Neural progenitor cell (in vitro differentiated cells): ENCODE data around the gene PKNOX1. TPM values are rescaled to one million over a fixed set of nuclear protein-coding genes. Genes with fewer than 3 reads are reported as not detected.
"Not testable (repeated sequence)": the region's sequence is repeated elsewhere in the genome, so short reads cannot be mapped to it uniquely, and the experiment has no call there.

ENCODE experiments used
- DNase-seq: peaks from one replicate; pipeline ENCODE4 v3.0.0-alpha.2; 2016; ENCODE audit warnings: low spot score
- H2AFZ ChIP-seq: fragments of 200-600 bp; sonication (generic); replicated peaks from 2 replicates; pipeline ENCODE4 v1.6.1; 2016; ENCODE audit warnings: antibody characterized with exemption
- H3F3A ChIP-seq: fragments of 200-600 bp; sonication (generic); 2 replicates; pipeline ENCODE4 v1.6.1; 2016; ENCODE audit warnings: antibody characterized with exemption, low read depth
- H3K27ac ChIP-seq: fragments of 200-600 bp; sonication (generic); 2 replicates; pipeline ENCODE4 v1.5.1; 2016; ENCODE audit warnings: mild to moderate bottlenecking
- H3K27me3 ChIP-seq: fragments of 200-600 bp; sonication (generic); 2 replicates; pipeline ENCODE4 v1.6.1; 2016; ENCODE audit warnings: mild to moderate bottlenecking, moderate library complexity
- H3K36me3 ChIP-seq: fragments of 200-600 bp; sonication (generic); 2 replicates; pipeline ENCODE4 v1.5.1; 2016
- H3K4me1 ChIP-seq: fragments of 200-600 bp; sonication (generic); 2 replicates; pipeline ENCODE4 v1.6.1; 2016; ENCODE audit warnings: mixed run types
- H3K4me2 ChIP-seq: fragments of 200-600 bp; sonication (generic); 2 replicates; pipeline ENCODE4 v1.6.1; 2016
- H3K4me3 ChIP-seq: fragments of 200-600 bp; sonication (generic); 2 replicates; pipeline ENCODE4 v1.5.1; 2016
- H3K79me2 ChIP-seq: fragments of 200-600 bp; sonication (generic); 2 replicates; pipeline ENCODE4 v1.6.1; 2016; ENCODE audit warnings: low read depth
- H3K9ac ChIP-seq: fragments of 200-600 bp; sonication (generic); 2 replicates; pipeline ENCODE4 v1.6.1; 2016
- H3K9me3 ChIP-seq: fragments of 200-600 bp; sonication (generic); 2 replicates; pipeline ENCODE4 v1.5.1; 2016; ENCODE audit warnings: low read depth
- H4K20me1 ChIP-seq: fragments of 200-600 bp; sonication (generic); 2 replicates; pipeline ENCODE4 v1.6.1; 2016; ENCODE audit warnings: low read depth
- H3K27ac Mint-ChIP-seq: 3 replicates; pipeline ENCODE4 v1.8.0; 2021; ENCODE audit warnings: mixed read lengths
- H3K27me3 Mint-ChIP-seq: 2 replicates; pipeline ENCODE4 v1.8.0; 2022; ENCODE audit warnings: low read depth, mild to moderate bottlenecking, inconsistent platforms, moderate library complexity, mixed read lengths; ENCODE audit not compliant: insufficient read depth
- H3K36me3 Mint-ChIP-seq: 3 replicates; pipeline ENCODE4 v1.8.0; 2021; ENCODE audit warnings: mixed read lengths
- H3K4me1 Mint-ChIP-seq: 3 replicates; pipeline ENCODE4 v1.8.0; 2021; ENCODE audit warnings: mixed read lengths
- H3K4me3 Mint-ChIP-seq: 3 replicates; pipeline ENCODE4 v1.8.0; 2021; ENCODE audit warnings: mild to moderate bottlenecking, moderate library complexity, mixed read lengths
- H3K9me3 Mint-ChIP-seq: 3 replicates; pipeline ENCODE4 v1.8.0; 2020; ENCODE audit warnings: mixed read lengths
- total RNA-seq: library from RNA; depleted of rRNA; stranded (reverse); fragments of >200 nt; gene quantifications from 2 replicates; pipeline ENCODE4 v1.2.3, GENCODE V29; 2015; ENCODE audit warnings: low replicate concordance

PKNOX1 gene
- total RNA-seq, 1 donor from 2014 or later: 11.0 TPM

DNA sequence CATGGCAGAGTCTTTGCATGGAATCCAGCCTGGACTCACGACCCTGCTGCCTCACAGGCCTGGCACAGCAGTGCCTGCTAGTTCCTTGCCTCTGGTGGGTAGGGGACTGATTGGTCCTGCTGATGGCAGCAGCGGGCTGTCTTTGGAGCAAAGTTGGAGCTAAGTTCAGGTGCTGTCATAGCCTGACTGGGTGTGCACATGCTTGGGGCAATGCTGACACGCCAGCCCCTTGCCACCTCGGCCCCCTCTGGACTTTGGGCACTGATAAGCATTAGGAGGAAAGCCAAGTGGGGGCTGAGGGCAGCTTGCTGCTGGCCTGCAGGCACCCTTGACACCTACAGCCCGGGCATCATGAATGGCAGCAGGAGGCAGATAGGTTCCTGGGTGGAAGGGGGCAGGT lies 67.8 kb downstream of the PKNOX1 start:
- not testable (repeated sequence) for H3K9me3 Mint-ChIP-seq, H3K79me2 ChIP-seq, DNase-seq, H3K4me1 ChIP-seq, H3K4me3 Mint-ChIP-seq, H3K36me3 Mint-ChIP-seq, H3F3A ChIP-seq, H3K27me3 ChIP-seq, H3K4me3 ChIP-seq, H4K20me1 ChIP-seq, H3K27ac Mint-ChIP-seq, H3K27ac ChIP-seq, H2AFZ ChIP-seq, H3K36me3 ChIP-seq, H3K27me3 Mint-ChIP-seq, H3K4me1 Mint-ChIP-seq, H3K9me3 ChIP-seq, H3K4me2 ChIP-seq, H3K9ac ChIP-seq

DNA sequence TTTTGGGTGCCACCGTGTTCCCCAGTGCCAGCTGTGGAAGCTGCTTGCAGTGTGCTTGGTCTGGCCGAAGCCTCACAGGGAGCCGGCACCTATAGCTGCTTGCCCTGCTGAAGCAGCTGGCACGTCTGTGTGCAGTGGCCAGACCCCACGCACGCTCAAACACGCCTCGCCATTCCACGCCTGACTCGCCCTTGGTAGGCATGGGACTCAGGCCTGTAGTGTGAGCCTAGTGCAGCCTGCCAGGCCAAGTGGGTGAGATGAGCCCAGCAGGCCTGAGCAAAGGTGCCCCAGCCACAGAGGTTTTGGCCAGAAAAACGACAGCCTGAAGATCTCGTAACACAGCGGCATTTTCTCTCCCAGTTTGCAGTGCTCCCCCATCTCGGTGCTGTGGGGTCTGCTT lies 68.9 kb downstream of the PKNOX1 start:
- H3K4me3 Mint-ChIP-seq, H3K27ac ChIP-seq, H3K4me1 Mint-ChIP-seq, H3F3A ChIP-seq, H3K36me3 Mint-ChIP-seq, H3K9me3 Mint-ChIP-seq, H3K36me3 ChIP-seq, H4K20me1 ChIP-seq, H3K4me2 ChIP-seq, H3K27me3 ChIP-seq, H2AFZ ChIP-seq, DNase-seq, H3K4me1 ChIP-seq, H3K9me3 ChIP-seq, H3K27me3 Mint-ChIP-seq, H3K4me3 ChIP-seq, H3K27ac Mint-ChIP-seq, H3K79me2 ChIP-seq, H3K9ac ChIP-seq: not testable (repeated sequence)

DNA sequence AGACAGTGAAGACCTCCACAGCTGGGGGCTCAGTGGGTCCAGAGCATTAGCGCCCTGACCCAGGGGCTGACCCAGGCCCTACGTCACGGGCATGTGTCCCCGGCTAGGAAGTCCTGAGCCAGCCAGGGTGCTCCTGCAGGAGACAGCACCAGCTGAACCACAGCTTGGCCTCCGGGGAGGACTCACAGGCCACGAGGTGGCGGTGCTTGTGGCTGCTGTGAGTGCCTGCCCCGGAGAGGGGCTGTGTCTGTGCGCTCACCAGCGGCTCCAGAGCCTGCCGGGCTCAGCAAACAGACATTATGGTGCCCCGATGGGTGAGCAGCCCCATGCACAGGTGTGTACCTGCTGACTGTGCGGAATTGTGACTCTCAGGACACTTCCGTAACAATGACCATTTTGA lies 70.2 kb downstream of the PKNOX1 start:
- H3F3A ChIP-seq, H2AFZ ChIP-seq, H3K9ac ChIP-seq, DNase-seq, H3K27ac Mint-ChIP-seq, H3K9me3 ChIP-seq, H3K27ac ChIP-seq, H3K9me3 Mint-ChIP-seq, H3K4me3 ChIP-seq, H3K4me1 ChIP-seq, H3K27me3 Mint-ChIP-seq, H3K79me2 ChIP-seq, H3K36me3 ChIP-seq, H4K20me1 ChIP-seq, H3K4me2 ChIP-seq, H3K4me3 Mint-ChIP-seq, H3K27me3 ChIP-seq, H3K4me1 Mint-ChIP-seq, H3K36me3 Mint-ChIP-seq: not testable (repeated sequence)

DNA sequence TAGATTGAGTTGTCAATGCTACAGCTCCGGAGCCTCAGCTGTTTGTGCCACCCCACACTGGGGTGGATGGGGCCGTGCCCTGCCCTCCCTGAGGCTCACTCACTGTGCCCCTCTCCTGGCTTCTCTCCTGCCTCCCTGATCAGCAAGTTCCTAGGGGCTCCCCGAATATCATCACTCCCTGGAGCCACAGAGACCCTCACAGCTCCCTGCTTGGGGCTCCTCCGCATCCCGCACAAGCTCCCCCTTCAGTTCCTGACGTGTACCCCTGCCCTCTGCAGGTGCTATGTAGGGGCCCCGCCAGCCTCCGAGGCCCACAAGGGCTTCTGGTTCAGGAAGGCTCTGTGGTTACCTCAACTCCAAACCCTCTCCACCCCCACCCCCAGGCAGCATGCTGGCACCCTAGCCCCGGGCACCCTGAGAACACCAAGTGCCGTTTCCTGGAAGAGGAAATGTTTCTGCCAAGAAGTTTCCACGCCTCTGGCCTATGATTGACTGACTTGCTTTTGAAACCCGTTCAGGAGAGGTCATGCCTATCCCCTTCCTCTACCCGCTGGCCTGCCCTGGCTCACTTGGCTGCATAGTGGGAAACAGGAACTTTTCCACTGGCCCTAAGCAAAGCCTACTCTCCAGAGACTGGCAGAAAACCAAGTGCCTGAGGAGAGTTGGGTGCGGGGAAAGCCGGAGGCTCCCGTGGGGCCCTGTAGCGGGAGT lies 71.0 kb downstream of the PKNOX1 start:
- H2AFZ ChIP-seq, H3K27me3 Mint-ChIP-seq, H3K36me3 ChIP-seq, DNase-seq, H4K20me1 ChIP-seq, H3K4me1 ChIP-seq, H3K9me3 Mint-ChIP-seq, H3K36me3 Mint-ChIP-seq, H3K4me2 ChIP-seq, H3K4me3 Mint-ChIP-seq, H3K4me1 Mint-ChIP-seq, H3K27me3 ChIP-seq, H3K9ac ChIP-seq, H3F3A ChIP-seq, H3K27ac Mint-ChIP-seq, H3K4me3 ChIP-seq, H3K9me3 ChIP-seq, H3K79me2 ChIP-seq, H3K27ac ChIP-seq: not testable (repeated sequence)

DNA sequence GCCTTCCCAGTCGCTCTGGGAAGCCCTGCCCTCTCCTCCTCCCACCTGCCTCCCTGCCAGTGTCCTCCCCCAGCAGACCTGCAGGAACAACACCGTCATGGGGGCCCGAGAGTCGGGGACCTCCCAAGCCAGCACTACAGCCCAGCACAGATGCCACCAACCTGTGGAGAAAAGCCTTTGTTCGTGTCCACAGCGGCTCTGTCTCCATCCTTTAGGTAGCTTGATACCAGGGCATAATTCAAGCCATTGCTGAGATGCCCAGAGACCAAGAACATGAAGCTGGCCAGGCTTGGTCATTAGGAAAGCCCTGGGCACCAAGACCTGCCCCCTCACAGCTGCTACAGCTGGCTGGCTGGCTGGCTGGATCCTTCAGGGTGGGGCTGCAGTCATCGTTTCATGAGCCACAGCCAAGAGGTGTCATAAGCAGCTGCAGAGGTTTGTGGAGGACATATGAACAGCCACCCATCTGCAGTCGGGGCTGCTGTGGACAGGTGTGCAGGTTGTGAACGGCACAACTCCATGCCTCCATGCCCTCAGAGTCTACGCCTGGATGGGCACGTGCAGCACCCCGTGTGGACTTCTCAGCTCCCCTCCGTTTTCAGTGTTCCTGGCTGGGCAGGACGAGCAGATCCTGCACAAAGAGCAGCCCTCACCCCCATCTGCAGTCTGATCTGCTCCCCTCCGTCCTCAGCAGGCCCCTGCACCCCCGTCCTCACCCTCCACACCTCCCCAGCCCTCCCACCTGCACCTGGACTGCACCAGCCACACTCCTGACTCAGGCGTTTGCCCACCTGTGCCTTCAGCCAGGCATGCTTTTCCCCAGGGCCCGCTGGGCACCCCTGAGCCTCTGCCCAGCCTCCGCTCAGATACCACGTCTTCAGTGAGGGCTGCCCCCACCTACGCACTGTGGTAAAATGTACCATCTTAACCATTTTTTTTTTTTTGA lies 71.8 kb downstream of the PKNOX1 start:
- H3K4me1 ChIP-seq, H2AFZ ChIP-seq, H3K9ac ChIP-seq, H3K36me3 ChIP-seq, H3K4me3 Mint-ChIP-seq, H3K79me2 ChIP-seq, H3F3A ChIP-seq, H3K9me3 ChIP-seq, H3K4me2 ChIP-seq, H4K20me1 ChIP-seq, DNase-seq, H3K9me3 Mint-ChIP-seq, H3K4me1 Mint-ChIP-seq, H3K27me3 Mint-ChIP-seq, H3K4me3 ChIP-seq, H3K36me3 Mint-ChIP-seq, H3K27ac Mint-ChIP-seq, H3K27ac ChIP-seq, H3K27me3 ChIP-seq: not testable (repeated sequence)

DNA sequence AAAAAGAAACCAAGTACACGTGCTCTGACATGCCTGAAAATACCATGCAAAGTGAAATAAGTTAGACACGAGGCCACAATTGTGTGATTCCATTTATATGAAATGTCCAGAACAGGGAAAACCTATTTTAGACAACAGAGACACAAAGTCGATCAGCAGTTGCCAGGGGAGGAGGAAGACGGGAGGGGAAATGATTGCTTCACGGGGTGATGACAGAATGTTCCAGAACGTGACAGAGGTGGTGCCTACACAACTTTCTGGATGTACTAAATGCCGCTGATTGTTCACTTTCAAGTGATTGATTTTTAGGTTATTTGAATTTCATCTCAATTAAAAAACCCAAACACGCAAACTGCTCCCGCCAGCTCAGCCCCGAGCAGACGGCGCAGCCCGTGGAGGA lies 78.8 kb downstream of the PKNOX1 start:
- not testable (repeated sequence) for H2AFZ ChIP-seq, H3K4me3 Mint-ChIP-seq, H3F3A ChIP-seq, H3K4me1 ChIP-seq, H3K9me3 Mint-ChIP-seq, H3K4me3 ChIP-seq, H3K36me3 Mint-ChIP-seq, H3K27ac ChIP-seq, H3K36me3 ChIP-seq, H3K9me3 ChIP-seq, H3K79me2 ChIP-seq, H3K27me3 ChIP-seq, DNase-seq, H3K9ac ChIP-seq, H3K27ac Mint-ChIP-seq, H3K4me1 Mint-ChIP-seq, H3K4me2 ChIP-seq, H3K27me3 Mint-ChIP-seq, H4K20me1 ChIP-seq

DNA sequence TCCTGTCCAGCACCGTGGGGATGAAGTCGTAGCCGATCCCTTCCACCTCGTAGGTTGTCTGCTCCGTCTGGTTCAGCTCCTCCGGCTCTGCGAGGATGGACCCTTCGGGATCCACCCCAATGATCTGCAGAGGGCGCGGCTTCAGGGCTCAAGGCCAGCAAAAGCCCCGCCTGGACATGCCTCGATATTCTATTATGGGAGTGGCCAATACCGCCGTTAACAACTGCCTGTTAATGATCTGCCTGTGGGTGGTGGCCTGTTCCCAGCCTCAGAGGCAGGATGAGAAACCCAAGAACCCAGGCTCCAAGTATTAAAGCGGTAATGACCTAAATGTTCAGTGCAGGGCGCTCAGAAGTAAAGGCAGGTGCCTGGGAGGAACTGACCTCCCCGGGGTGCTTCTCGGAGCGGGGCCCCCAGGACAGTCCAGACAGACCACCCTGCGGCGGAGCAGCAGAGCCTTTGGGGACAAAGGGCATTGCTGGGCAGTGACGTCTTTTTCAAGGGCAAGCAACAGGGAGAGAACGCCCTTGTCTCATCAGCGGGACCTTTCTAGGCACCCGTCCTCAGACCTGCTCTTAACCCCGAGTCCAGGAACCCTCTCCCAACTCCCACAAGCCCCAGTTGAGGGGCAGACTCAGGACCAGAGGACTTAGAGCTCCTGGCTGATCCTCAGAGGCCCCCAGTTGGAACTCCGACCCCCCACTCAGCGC lies 88.7 kb downstream of the PKNOX1 start:
- not testable (repeated sequence) for H3K36me3 ChIP-seq, H3K36me3 Mint-ChIP-seq, H3K27ac ChIP-seq, H3K9ac ChIP-seq, H3F3A ChIP-seq, H3K4me2 ChIP-seq, H4K20me1 ChIP-seq, H3K9me3 ChIP-seq, H3K9me3 Mint-ChIP-seq, H3K4me1 Mint-ChIP-seq, H3K27me3 ChIP-seq, DNase-seq, H3K4me3 Mint-ChIP-seq, H3K27ac Mint-ChIP-seq, H3K27me3 Mint-ChIP-seq, H3K4me3 ChIP-seq, H3K4me1 ChIP-seq, H3K79me2 ChIP-seq, H2AFZ ChIP-seq
